GM12865 (cell line): ENCODE results near the gene UFD1.

Experiments used
- DNase-seq: peaks from one replicate; pipeline ENCODE4 v3.0.0; 2010; ENCODE audit warnings: low read depth
- H3K4me3 ChIP-seq: 2 replicates; pipeline ENCODE4 v1.5.1; 2011; ENCODE audit warnings: mild to moderate bottlenecking, low read depth, low read length, control low read depth
- CTCF ChIP-seq: IDR thresholded peaks from 2 replicates; pipeline ENCODE4 v1.5.1; 2011; ENCODE audit warnings: low read length, control low read depth, low read depth, inconsistent platforms; ENCODE audit not compliant: insufficient read depth; ENCODE audit errors: missing control alignments

The UFD1 gene

GRCh38 chr22:19519041-19519926, 40.3 kb upstream of the UFD1 start:
- DNase-seq = no peak
- no peak overlapping the region for H3K4me3 ChIP-seq
- TF ChIP-seq CTCF = no peak

- no peak for TF ChIP-seq CTCF
- no peak overlapping the region for H3K4me3 ChIP-seq
- DNase-seq = no peak
These were observed 39.6 kb upstream of the UFD1 start for GRCh38 chr22:19518635-19519034.

- TF ChIP-seq CTCF = no peak
- DNase-seq = no peak
- no peak overlapping the region for H3K4me3 ChIP-seq
These were observed 39.1 kb upstream of the UFD1 start for GRCh38 chr22:19517919-19518611.

- no peak for DNase-seq
These were observed 38.1 kb upstream of the UFD1 start for GRCh38 chr22:19517171-19517500.

GRCh38 chr22:19516378-19517170, 37.6 kb upstream of the UFD1 start:
- no peak for TF ChIP-seq CTCF
- no peak for DNase-seq
- H3K4me3 ChIP-seq = no peak overlapping the region

More at GRCh38 chr22:19517171-19517500, 38.1 kb upstream of the UFD1 start:
- H3K4me3 ChIP-seq = no peak overlapping the region
- TF ChIP-seq CTCF = no peak

- DNase-seq = no peak
- no peak for TF ChIP-seq CTCF
- no peak overlapping the region for H3K4me3 ChIP-seq
These were observed 36.8 kb upstream of the UFD1 start for GRCh38 chr22:19515654-19516377.
